GM18951 (cell line): ENCODE data around the gene LARP1B.
"Not testable (repeated sequence)": the region's sequence is repeated elsewhere in the genome, so short reads cannot be mapped to it uniquely, and the experiment has no call there.

Source experiments
- POLR2A ChIP-seq: IDR thresholded peaks from 4 replicates; pipeline ENCODE4 v1.6.1; 2011; ENCODE audit warnings: mild to moderate bottlenecking; ENCODE audit not compliant: insufficient read length, insufficient read depth; ENCODE audit errors: extremely low read depth
- in situ Hi-C: fragments of 300-500 bp; cut with MboI; formaldehyde crosslinking; loops from one replicate; pipeline ENCODE4 v1.12.0; 2022; ENCODE audit warnings: low sequenced_read_pairs, mixed read lengths, inconsistent platforms; ENCODE audit not compliant: unreplicated experiment

LARP1B gene

GRCh38 chr4:128221586-128221985 lies 160.5 kb downstream of the LARP1B start:
- no peak for TF ChIP-seq POLR2A
- in situ Hi-C loops: no loop called here

GRCh38 chr4:128225148-128225547 lies 164.0 kb downstream of the LARP1B start:
- TF ChIP-seq POLR2A: no peak
- in situ Hi-C loops: no loop called here

GRCh38 chr4:128227991-128228571 lies 167.0 kb downstream of the LARP1B start:
- in situ Hi-C loops: no loop called here
- no peak for TF ChIP-seq POLR2A

- TF ChIP-seq POLR2A: no peak
- in situ Hi-C loops: no loop called here
Observed at GRCh38 chr4:128228845-128229795, 168.0 kb downstream of the LARP1B start.

- in situ Hi-C loops: no loop called here
- no peak for TF ChIP-seq POLR2A
Observed at GRCh38 chr4:128232719-128233118, 171.6 kb downstream of the LARP1B start.

- no peak for TF ChIP-seq POLR2A
- in situ Hi-C loops: no loop called here
Observed at GRCh38 chr4:128234836-128235235, 173.7 kb downstream of the LARP1B start.

- in situ Hi-C loops: no loop called here
- no peak for TF ChIP-seq POLR2A
Observed at GRCh38 chr4:128241019-128241418, 179.9 kb downstream of the LARP1B start.

GRCh38 chr4:128241425-128241913 lies 180.4 kb downstream of the LARP1B start:
- in situ Hi-C loops: no loop called here
- no peak for TF ChIP-seq POLR2A

- in situ Hi-C loops: no loop called here
- TF ChIP-seq POLR2A: no peak
Observed at GRCh38 chr4:128241981-128242380, 180.9 kb downstream of the LARP1B start.

GRCh38 chr4:128242601-128243000 lies 181.5 kb downstream of the LARP1B start:
- in situ Hi-C loops: no loop called here
- no peak for TF ChIP-seq POLR2A

- in situ Hi-C loops: no loop called here
- TF ChIP-seq POLR2A: no peak
Observed at GRCh38 chr4:128244379-128244778, 183.3 kb downstream of the LARP1B start.

- in situ Hi-C loops: not testable (repeated sequence)
Observed at GRCh38 chr4:128245391-128245790, 184.3 kb downstream of the LARP1B start.

- in situ Hi-C loops: no loop called here
Observed at GRCh38 chr4:128247906-128248305, 186.8 kb downstream of the LARP1B start.

More at GRCh38 chr4:128247906-128248305, 186.8 kb downstream of the LARP1B start:
- TF ChIP-seq POLR2A: no peak
